ENCODE data around the gene VWA5B1.

- no peak for TF ChIP-seq CTCF (IDR thresholded peaks at IDR 0.05)
- no peak for TF ChIP-seq POLR2AphosphoS5 (IDR thresholded peaks at IDR 0.05)
- no peak for TF ChIP-seq POLR2A (IDR thresholded peaks at IDR 0.05)
- TF ChIP-seq EP300 (IDR thresholded peaks at IDR 0.05), result no peak
Measured at GRCh38 chr1:20324704-20325406, 34.2 kb downstream of the VWA5B1 start.

Measured in stomach (tissue), 4 donors.